Mesenchymal stem cell (in vitro differentiated cells and primary cell): Measurements from ENCODE around the gene GXYLT1.

Experiments
- DNase-seq: peaks from one replicate; pipeline ENCODE4 v3.0.0-alpha.2; 2013
- H2AFZ ChIP-seq: one replicate; pipeline ENCODE4 v1.6.1; 2013; ENCODE audit warnings: low read depth, mild to moderate bottlenecking, control low read depth, inconsistent platforms, low read length, moderate library complexity
- H2AK5ac ChIP-seq: 2 replicates; pipeline ENCODE4 v1.6.1; 2013; ENCODE audit warnings: low read length, moderate library complexity, mild to moderate bottlenecking, inconsistent platforms; ENCODE audit not compliant: severe bottlenecking
- H2BK120ac ChIP-seq: one replicate; pipeline ENCODE4 v1.6.1; 2013; ENCODE audit warnings: low read depth, mild to moderate bottlenecking, inconsistent platforms, low read length, moderate library complexity
- H2BK12ac ChIP-seq, 2 experiments: one replicate each; pipeline ENCODE4 v1.6.1; 2013; ENCODE audit warnings: inconsistent platforms in 2 of 2, low read length in 2 of 2, mild to moderate bottlenecking in 2 of 2, moderate library complexity in 2 of 2, control low read depth in 1 of 2
- H2BK15ac ChIP-seq: one replicate; pipeline ENCODE4 v1.6.1; 2013; ENCODE audit warnings: mild to moderate bottlenecking, low read depth, inconsistent platforms; ENCODE audit not compliant: poor library complexity, severe bottlenecking
- H2BK5ac ChIP-seq: 2 replicates; pipeline ENCODE4 v1.6.1; 2013; ENCODE audit warnings: low read depth, mild to moderate bottlenecking, low read length, control low read depth, inconsistent platforms; ENCODE audit not compliant: poor library complexity, severe bottlenecking
- H3K14ac ChIP-seq, 2 experiments: one replicate each; pipeline ENCODE4 v1.6.1; 2013; ENCODE audit warnings: inconsistent platforms in 2 of 2, low read length in 2 of 2, control low read depth in 1 of 2, mild to moderate bottlenecking in 1 of 2, moderate library complexity in 1 of 2
- H3K18ac ChIP-seq, 2 experiments: one replicate each; pipeline ENCODE4 v1.6.1; 2013; ENCODE audit warnings: inconsistent platforms in 2 of 2, low read length in 2 of 2, control low read depth in 1 of 2, low read depth in 1 of 2, mild to moderate bottlenecking in 1 of 2
- H3K23ac ChIP-seq, 2 experiments: one replicate each; pipeline ENCODE4 v1.6.1; 2013; ENCODE audit warnings: inconsistent platforms in 2 of 2, low read length in 2 of 2, mild to moderate bottlenecking in 2 of 2, moderate library complexity in 2 of 2, control low read depth in 1 of 2
- H3K27ac ChIP-seq: 2 replicates; pipeline ENCODE4 v1.5.1; 2013; ENCODE audit warnings: mild to moderate bottlenecking, moderate library complexity, low read length, control low read depth, inconsistent platforms; ENCODE audit not compliant: poor library complexity, severe bottlenecking
- H3K27me3 ChIP-seq, 2 experiments: 2 replicates each; pipeline versions ENCODE4 v1.6.1 to v1.7.0; 2013; ENCODE audit warnings: low read length in 2 of 2, mild to moderate bottlenecking in 2 of 2, moderate library complexity in 2 of 2, control low read depth in 1 of 2, inconsistent platforms in 1 of 2; ENCODE audit not compliant: control insufficient read depth in 1 of 2, insufficient read depth in 1 of 2
- H3K36me3 ChIP-seq, 2 experiments: 2 replicates each; pipeline versions ENCODE4 v1.6.1 to v1.7.0; 2013; ENCODE audit warnings: low read length in 2 of 2, control low read depth in 1 of 2, inconsistent platforms in 1 of 2, low read depth in 1 of 2, mild to moderate bottlenecking in 1 of 2; ENCODE audit not compliant: insufficient read depth in 2 of 2, control insufficient read depth in 1 of 2
- H3K4ac ChIP-seq, 2 experiments: one replicate each; pipeline ENCODE4 v1.6.1; 2013; ENCODE audit warnings: inconsistent platforms in 2 of 2, low read length in 2 of 2, mild to moderate bottlenecking in 2 of 2, moderate library complexity in 2 of 2, control low read depth in 1 of 2, low read depth in 1 of 2
- H3K4me1 ChIP-seq: 2 replicates; pipeline ENCODE4 v1.6.1; 2013; ENCODE audit warnings: low read depth, low read length, control low read depth; ENCODE audit not compliant: control insufficient read depth, insufficient read depth
- H3K4me2 ChIP-seq: 2 replicates; pipeline ENCODE4 v1.6.1; 2013; ENCODE audit warnings: low read length, mild to moderate bottlenecking, inconsistent platforms; ENCODE audit not compliant: poor library complexity, severe bottlenecking
- H3K4me3 ChIP-seq, 2 experiments: 2 replicates each; pipeline versions ENCODE4 v1.5.1 to v1.7.0; 2013; ENCODE audit warnings: low read length in 2 of 2, mild to moderate bottlenecking in 2 of 2, control low read depth in 1 of 2, low read depth in 1 of 2; ENCODE audit not compliant: insufficient read depth in 1 of 2
- H3K79me1 ChIP-seq: replicated peaks from 2 replicates; pipeline ENCODE4 v1.6.1; 2013; ENCODE audit warnings: mild to moderate bottlenecking, control low read depth, low read length, inconsistent platforms; ENCODE audit not compliant: poor library complexity, severe bottlenecking
- H3K9ac ChIP-seq: 2 replicates; pipeline ENCODE4 v1.7.0; 2013; ENCODE audit warnings: mild to moderate bottlenecking, low read length, moderate library complexity
- H3K9me3 ChIP-seq: 2 replicates; pipeline ENCODE4 v1.7.0; 2013; ENCODE audit warnings: mild to moderate bottlenecking, low read length; ENCODE audit not compliant: control insufficient read depth
- H4K8ac ChIP-seq: one replicate; pipeline ENCODE4 v1.6.1; 2013; ENCODE audit warnings: inconsistent platforms, mild to moderate bottlenecking, low read length, moderate library complexity
- H4K91ac ChIP-seq: one replicate; pipeline ENCODE4 v1.6.1; 2013; ENCODE audit warnings: mild to moderate bottlenecking, low read length, inconsistent platforms
- WGBS: methylation state at CpG from one replicate; pipeline ENCODE4 v1.1.7; 2013; ENCODE audit warnings: mixed read lengths; 5-methylcytosine and 5-hydroxymethylcytosine counted together

Gene GXYLT1

DNA sequence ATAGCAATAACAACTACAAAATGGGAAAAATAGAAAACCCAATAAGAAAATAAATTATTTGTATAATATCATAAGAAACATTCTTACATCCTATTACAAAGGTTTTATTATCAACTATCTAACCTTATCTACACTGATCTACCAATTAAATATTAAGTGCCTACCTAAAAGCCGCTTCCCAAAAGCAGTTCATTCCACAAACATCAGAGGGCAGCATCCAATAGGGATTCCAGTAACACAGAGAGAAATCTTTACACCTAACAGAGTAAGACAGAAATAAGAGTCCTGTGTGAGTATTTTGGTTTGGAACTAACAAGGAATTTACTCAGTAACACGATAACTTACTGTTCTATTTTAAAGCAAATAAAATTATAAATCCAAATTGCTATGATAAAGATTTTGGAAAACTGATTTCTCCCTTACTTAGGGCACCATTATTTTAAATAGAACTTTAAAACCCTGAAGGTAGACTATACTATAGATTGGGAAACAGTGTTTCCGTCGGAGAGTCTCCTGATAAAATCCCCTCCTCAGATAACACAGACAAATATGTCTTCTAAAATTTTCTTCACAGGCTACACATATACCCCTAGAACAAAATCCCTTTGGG, 15.0 kb downstream of the GXYLT1 start:
- Histone ChIP-seq H3K4me3 (no peak overlapping the region), H3K14ac (no peak overlapping the region), H3K27ac (no peak overlapping the region), H3K36me3 (no peaks in the 10 kb centered on the region), H3K4me2 (no peak overlapping the region), H2AK5ac (no peak overlapping the region), H3K9ac (peak overlapping the region; percentile 93), H4K91ac (no peak overlapping the region), H2BK5ac (no peak overlapping the region), H2BK120ac (no peak overlapping the region), H2BK15ac (no peak overlapping the region), H3K4me1 (peaks cover 4% of the 10 kb centered on the region), H3K4ac (no peak overlapping the region), H3K79me1 (peaks cover 6% of the 10 kb centered on the region), H4K8ac (no peak overlapping the region), H2AFZ (no peak overlapping the region), H3K18ac (no peak overlapping the region), H3K9me3 (no peaks in the 10 kb centered on the region), H3K27me3 (no peaks in the 10 kb centered on the region), H3K23ac (no peak overlapping the region), H2BK12ac (no peak overlapping the region)
- WGBS = 62% methylated on average over 3 of the region's 4 CpGs
- DNase-seq = peak; percentile 75

DNA sequence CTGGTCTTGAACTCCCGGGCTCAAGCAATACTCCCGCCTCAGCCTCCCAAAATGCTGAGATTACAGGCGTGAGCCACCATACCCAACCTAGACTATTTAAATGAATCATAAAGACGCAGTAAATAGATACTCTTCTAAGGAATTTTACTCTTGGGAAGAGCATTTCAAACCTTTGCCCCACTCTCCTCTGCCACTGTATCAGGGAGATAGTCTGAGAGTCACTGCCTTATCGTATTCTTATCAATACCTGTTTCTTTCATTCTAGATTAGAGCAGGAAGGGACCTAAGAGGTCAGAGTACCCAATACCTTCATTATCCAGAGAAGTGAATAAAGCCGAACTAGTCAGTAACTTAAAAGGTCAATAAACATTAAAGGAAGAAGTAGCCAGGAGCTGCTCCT, 15.8 kb downstream of the GXYLT1 start:
- Histone ChIP-seq H4K8ac (no peak overlapping the region), H3K14ac (no peak overlapping the region), H4K91ac (no peak overlapping the region), H3K27me3 (no peaks in the 10 kb centered on the region), H3K9me3 (no peaks in the 10 kb centered on the region), H2AFZ (no peak overlapping the region), H3K36me3 (no peaks in the 10 kb centered on the region), H3K27ac (no peak overlapping the region), H3K4ac (no peak overlapping the region), H3K23ac (no peak overlapping the region), H3K4me2 (no peak overlapping the region), H3K18ac (no peak overlapping the region), H2BK15ac (no peak overlapping the region), H2BK12ac (no peak overlapping the region), H3K4me1 (peaks cover 4% of the 10 kb centered on the region), H2AK5ac (no peak overlapping the region), H3K79me1 (peaks cover 6% of the 10 kb centered on the region), H3K4me3 (no peak overlapping the region), H2BK5ac (no peak overlapping the region), H2BK120ac (no peak overlapping the region), H3K9ac (no peak overlapping the region)
- no peak for DNase-seq
- WGBS = 68% methylated on average over 2 of the region's 6 CpGs

DNA sequence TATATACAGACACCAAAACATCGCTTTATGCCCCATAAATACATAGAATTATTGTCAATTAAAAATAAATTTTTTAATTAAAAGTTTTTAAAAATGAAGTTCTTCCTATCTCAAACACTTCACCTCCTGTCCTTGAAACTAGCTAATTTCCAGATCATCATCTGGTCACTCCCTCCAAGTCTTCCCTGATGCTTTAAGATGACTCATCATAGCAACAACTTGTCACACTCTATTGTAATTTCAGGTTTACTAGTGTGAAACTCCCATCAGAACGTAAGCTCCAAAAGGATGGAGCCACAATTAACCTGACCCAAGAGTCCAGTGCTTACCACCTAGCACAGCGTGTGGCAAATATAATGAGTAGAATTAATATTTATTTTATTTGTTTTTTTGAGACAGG, 16.3 kb downstream of the GXYLT1 start:
- H3K14ac ChIP-seq = no peak overlapping the region
- H2BK5ac ChIP-seq = no peak overlapping the region
- H4K91ac ChIP-seq = no peak overlapping the region
- no peaks in the 10 kb centered on the region for H3K36me3 ChIP-seq
- H4K8ac ChIP-seq = no peak overlapping the region
- peaks cover 6% of the 10 kb centered on the region for H3K79me1 ChIP-seq
- H3K4me1 ChIP-seq = peaks cover 4% of the 10 kb centered on the region
- H2AFZ ChIP-seq = no peak overlapping the region
- no peaks in the 10 kb centered on the region for H3K27me3 ChIP-seq
- WGBS = 14% methylated on average over 1 of the region's 3 CpGs
- DNase-seq = peak; percentile 31
- H3K4ac ChIP-seq = no peak overlapping the region
- H3K23ac ChIP-seq = no peak overlapping the region
- no peak overlapping the region for H2BK12ac ChIP-seq
- H2AK5ac ChIP-seq = no peak overlapping the region
- H3K9ac ChIP-seq = no peak overlapping the region
- H3K9me3 ChIP-seq = no peaks in the 10 kb centered on the region
- H3K27ac ChIP-seq = no peak overlapping the region
- H3K4me3 ChIP-seq = no peak overlapping the region
- H2BK15ac ChIP-seq = no peak overlapping the region
- no peak overlapping the region for H2BK120ac ChIP-seq
- no peak overlapping the region for H3K4me2 ChIP-seq
- no peak overlapping the region for H3K18ac ChIP-seq

DNA sequence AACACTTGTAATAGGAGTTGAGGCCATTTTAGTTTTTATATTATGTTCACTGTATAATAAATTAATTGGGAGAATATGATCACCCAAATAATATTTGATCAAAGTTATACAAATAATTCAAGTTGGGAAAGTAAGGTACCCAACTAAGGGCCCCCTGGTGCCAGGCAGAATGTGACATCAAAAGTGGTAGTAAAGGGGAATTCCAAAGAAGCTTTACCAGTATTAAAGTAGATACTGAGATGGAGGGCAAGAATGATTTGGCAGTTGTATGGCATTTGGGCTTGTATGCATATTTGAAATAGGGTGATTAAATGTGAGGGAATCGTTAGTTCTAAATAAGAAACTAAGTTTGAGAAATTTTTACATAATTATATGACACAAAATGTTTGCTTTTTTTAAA, 17.7 kb downstream of the GXYLT1 start:
- H2BK12ac ChIP-seq = no peak overlapping the region
- H3K4ac ChIP-seq = no peak overlapping the region
- no peak overlapping the region for H3K4me3 ChIP-seq
- no peak overlapping the region for H4K8ac ChIP-seq
- H2BK5ac ChIP-seq = no peak overlapping the region
- H3K14ac ChIP-seq = no peak overlapping the region
- H4K91ac ChIP-seq = no peak overlapping the region
- no peak for DNase-seq
- H3K4me1 ChIP-seq = peaks cover 4% of the 10 kb centered on the region
- no peak overlapping the region for H2BK15ac ChIP-seq
- H3K9me3 ChIP-seq = no peaks in the 10 kb centered on the region
- H3K27ac ChIP-seq = no peak overlapping the region
- peaks cover 7% of the 10 kb centered on the region for H3K79me1 ChIP-seq
- WGBS = no CpG with 5 or more reads among the region's 1 CpG
- H2BK120ac ChIP-seq = no peak overlapping the region
- H3K36me3 ChIP-seq = no peaks in the 10 kb centered on the region
- H3K27me3 ChIP-seq = no peaks in the 10 kb centered on the region
- H2AFZ ChIP-seq = no peak overlapping the region
- no peak overlapping the region for H2AK5ac ChIP-seq
- H3K9ac ChIP-seq = no peak overlapping the region
- no peak overlapping the region for H3K18ac ChIP-seq
- no peak overlapping the region for H3K23ac ChIP-seq
- no peak overlapping the region for H3K4me2 ChIP-seq
